Retinal pigment epithelial cell (primary cell): Measurements from ENCODE around the gene AZIN2.

Experiments
- DNase-seq: peaks from one replicate; pipeline ENCODE4 v3.0.0-alpha.2; 2010; ENCODE audit warnings: low read depth
- H3K4me3 ChIP-seq: 2 replicates; pipeline ENCODE4 v1.5.1; 2011; ENCODE audit warnings: mild to moderate bottlenecking, low read length, control low read depth, moderate library complexity
- CTCF ChIP-seq: conservative IDR thresholded peaks from 2 replicates; pipeline ENCODE4 v1.5.1; 2011; ENCODE audit warnings: low read depth, low read length, control low read depth, inconsistent platforms

Gene AZIN2

GRCh38 chr1:33141216-33141615, 60.3 kb downstream of the AZIN2 start:
- H3K4me3 ChIP-seq, result no peak overlapping the region
- no peak for DNase-seq
- no peak for TF ChIP-seq CTCF

- no peak for DNase-seq
- H3K4me3 ChIP-seq, result no peak overlapping the region
- no peak for TF ChIP-seq CTCF
Measured at GRCh38 chr1:33141781-33142180, 60.8 kb downstream of the AZIN2 start.

- TF ChIP-seq CTCF, result no peak
- H3K4me3 ChIP-seq, result no peak overlapping the region
- DNase-seq, result no peak
Measured at GRCh38 chr1:33142483-33143064, 61.6 kb downstream of the AZIN2 start.

GRCh38 chr1:33143176-33143575, 62.2 kb downstream of the AZIN2 start:
- no peak for TF ChIP-seq CTCF
- DNase-seq, result no peak
- no peak overlapping the region for H3K4me3 ChIP-seq

- H3K4me3 ChIP-seq, result no peak overlapping the region
- no peak for TF ChIP-seq CTCF
- no peak for DNase-seq
Measured at GRCh38 chr1:33143698-33144097, 62.7 kb downstream of the AZIN2 start.

- no peak for TF ChIP-seq CTCF
Measured at GRCh38 chr1:33146003-33146402, 65.0 kb downstream of the AZIN2 start.

GRCh38 chr1:33147275-33147996, 66.5 kb downstream of the AZIN2 start:
- no peak for TF ChIP-seq CTCF
- H3K4me3 ChIP-seq, result no peak overlapping the region
- no peak for DNase-seq

More at GRCh38 chr1:33146003-33146402, 65.0 kb downstream of the AZIN2 start:
- no peak overlapping the region for H3K4me3 ChIP-seq
- DNase-seq, result no peak
